ENCODE results near the gene TNS1. TPM values are rescaled to one million over a fixed set of nuclear protein-coding genes. Genes with fewer than 3 reads are reported as not detected.

Gene TNS1
- total RNA-seq, 1 donor = 48.9 TPM

GRCh38 chr2:218043701-218044109, 40.9 kb upstream of the TNS1 start:
- H3K36me3 ChIP-seq (ENCODE audit: insufficient read depth, low read length) = no peaks in the 10 kb centered on the region
- H3K4me2 ChIP-seq (ENCODE audit: insufficient read depth, low read length) = no peak overlapping the region
- TF ChIP-seq, protein P1, sequence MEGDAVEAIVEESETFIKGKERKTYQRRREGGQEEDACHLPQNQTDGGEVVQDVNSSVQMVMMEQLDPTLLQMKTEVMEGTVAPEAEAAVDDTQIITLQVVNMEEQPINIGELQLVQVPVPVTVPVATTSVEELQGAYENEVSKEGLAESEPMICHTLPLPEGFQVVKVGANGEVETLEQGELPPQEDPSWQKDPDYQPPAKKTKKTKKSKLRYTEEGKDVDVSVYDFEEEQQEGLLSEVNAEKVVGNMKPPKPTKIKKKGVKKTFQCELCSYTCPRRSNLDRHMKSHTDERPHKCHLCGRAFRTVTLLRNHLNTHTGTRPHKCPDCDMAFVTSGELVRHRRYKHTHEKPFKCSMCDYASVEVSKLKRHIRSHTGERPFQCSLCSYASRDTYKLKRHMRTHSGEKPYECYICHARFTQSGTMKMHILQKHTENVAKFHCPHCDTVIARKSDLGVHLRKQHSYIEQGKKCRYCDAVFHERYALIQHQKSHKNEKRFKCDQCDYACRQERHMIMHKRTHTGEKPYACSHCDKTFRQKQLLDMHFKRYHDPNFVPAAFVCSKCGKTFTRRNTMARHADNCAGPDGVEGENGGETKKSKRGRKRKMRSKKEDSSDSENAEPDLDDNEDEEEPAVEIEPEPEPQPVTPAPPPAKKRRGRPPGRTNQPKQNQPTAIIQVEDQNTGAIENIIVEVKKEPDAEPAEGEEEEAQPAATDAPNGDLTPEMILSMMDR (IDR thresholded peaks at IDR 0.05; ENCODE audit: extremely low read depth, low read depth, low read length) = no peak
- H3K79me2 ChIP-seq (ENCODE audit: insufficient read depth, low read length) = no peaks in the 10 kb centered on the region
- no peaks in the 10 kb centered on the region for H4K20me1 ChIP-seq (ENCODE audit: insufficient read depth, low read length)
- no peak overlapping the region for H3K27ac ChIP-seq (ENCODE audit: low read depth, low read length)
- H3K4me1 ChIP-seq (ENCODE audit: insufficient read depth, low read length) = no peaks in the 10 kb centered on the region
- H3K4me3 ChIP-seq (ENCODE audit: insufficient read depth, low read length) = no peak overlapping the region
- H2AFZ ChIP-seq (ENCODE audit: low read length) = no peak overlapping the region
- H3K27me3 ChIP-seq (ENCODE audit: insufficient read depth, low read length) = peaks cover 52% of the 10 kb centered on the region
- no peak for DNase-seq (ENCODE audit: insufficient read length, low spot score, missing footprints)
- H3K9me3 ChIP-seq (ENCODE audit: low read depth, low read length) = no peaks in the 10 kb centered on the region

DNA sequence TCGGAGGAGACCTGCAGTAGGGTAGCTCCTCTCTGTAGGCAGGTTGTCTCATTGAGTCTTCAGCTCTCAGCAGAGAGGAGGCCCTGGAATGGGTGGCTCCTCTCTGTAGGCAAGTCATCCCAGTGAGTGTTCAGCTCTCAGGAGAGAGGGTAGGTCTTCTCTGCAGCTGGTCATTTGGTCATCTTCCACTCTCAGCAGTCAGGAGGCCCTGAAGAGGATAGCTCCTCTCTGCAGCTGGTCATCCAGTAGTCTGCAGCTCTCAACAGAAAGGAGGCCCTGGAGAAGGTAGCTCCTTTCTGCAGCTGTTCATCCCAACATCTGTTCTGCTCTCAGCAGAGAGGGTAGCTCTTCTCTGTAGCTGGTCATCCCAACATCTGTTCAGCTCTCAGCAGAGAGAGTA, 40.3 kb upstream of the TNS1 start:
- no peak for DNase-seq (ENCODE audit: insufficient read length, low spot score, missing footprints)
- H3K27me3 ChIP-seq (ENCODE audit: insufficient read depth, low read length) = peaks cover 51% of the 10 kb centered on the region
- H3K36me3 ChIP-seq (ENCODE audit: insufficient read depth, low read length) = no peaks in the 10 kb centered on the region
- TF ChIP-seq, protein P1 (IDR thresholded peaks at IDR 0.05; ENCODE audit: extremely low read depth, low read depth, low read length) = no peak
- no peaks in the 10 kb centered on the region for H4K20me1 ChIP-seq (ENCODE audit: insufficient read depth, low read length)
- no peaks in the 10 kb centered on the region for H3K9me3 ChIP-seq (ENCODE audit: low read depth, low read length)
- no peak overlapping the region for H3K4me2 ChIP-seq (ENCODE audit: insufficient read depth, low read length)
- no peak overlapping the region for H2AFZ ChIP-seq (ENCODE audit: low read length)
- H3K27ac ChIP-seq (ENCODE audit: low read depth, low read length) = no peak overlapping the region
- no peaks in the 10 kb centered on the region for H3K79me2 ChIP-seq (ENCODE audit: insufficient read depth, low read length)
- H3K4me1 ChIP-seq (ENCODE audit: insufficient read depth, low read length) = no peaks in the 10 kb centered on the region
- no peak overlapping the region for H3K4me3 ChIP-seq (ENCODE audit: insufficient read depth, low read length)

DNA sequence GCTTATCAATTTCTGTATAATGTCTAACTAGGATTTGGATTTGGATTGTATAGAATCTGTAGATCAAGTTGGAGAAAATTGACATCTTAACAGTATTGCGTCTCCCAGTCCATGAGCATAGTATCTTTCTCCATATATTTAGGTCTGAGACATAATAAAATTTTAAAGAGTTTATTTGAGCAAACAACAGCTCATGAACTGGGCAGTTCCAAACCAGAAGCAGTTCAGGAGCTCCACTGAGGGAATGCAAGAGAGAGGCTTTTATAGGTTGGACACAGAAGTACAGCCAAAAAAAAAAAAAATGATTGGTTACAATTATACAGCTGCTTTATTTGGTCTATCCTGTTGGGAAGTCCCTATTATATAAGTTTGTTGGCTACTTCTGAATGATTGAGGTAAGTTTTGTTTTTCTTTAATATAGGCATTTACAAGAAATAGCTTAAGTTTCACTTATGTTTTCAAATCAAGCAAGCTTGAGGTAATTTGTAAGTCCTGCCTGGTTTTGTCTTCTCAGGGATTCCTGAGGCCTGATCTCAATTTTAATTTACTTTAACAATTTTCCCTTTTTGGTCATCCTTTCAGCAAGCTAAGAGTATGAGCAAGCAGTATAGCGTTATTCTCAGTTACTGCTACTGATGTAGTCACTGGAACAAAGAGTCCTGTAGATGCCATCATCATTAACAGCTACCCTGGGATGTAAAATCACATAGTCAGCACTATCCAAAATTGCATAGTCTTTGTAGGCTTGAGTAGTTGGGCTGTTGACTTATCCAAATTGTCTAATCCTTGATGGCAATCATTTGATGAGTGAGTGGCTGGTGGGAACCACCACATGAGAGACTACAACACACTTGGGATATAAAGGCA, 38.7 kb upstream of the TNS1 start:
- H3K27me3 ChIP-seq (ENCODE audit: insufficient read depth, low read length) = peaks cover 52% of the 10 kb centered on the region
- TF ChIP-seq, protein P1 (IDR thresholded peaks at IDR 0.05; ENCODE audit: extremely low read depth, low read depth, low read length) = no peak
- no peak overlapping the region for H3K4me2 ChIP-seq (ENCODE audit: insufficient read depth, low read length)
- no peaks in the 10 kb centered on the region for H3K9me3 ChIP-seq (ENCODE audit: low read depth, low read length)
- no peaks in the 10 kb centered on the region for H3K4me1 ChIP-seq (ENCODE audit: insufficient read depth, low read length)
- no peaks in the 10 kb centered on the region for H3K79me2 ChIP-seq (ENCODE audit: insufficient read depth, low read length)
- H3K36me3 ChIP-seq (ENCODE audit: insufficient read depth, low read length) = no peaks in the 10 kb centered on the region
- no peak overlapping the region for H3K4me3 ChIP-seq (ENCODE audit: insufficient read depth, low read length)
- DNase-seq (ENCODE audit: insufficient read length, low spot score, missing footprints) = no peak
- H2AFZ ChIP-seq (ENCODE audit: low read length) = no peak overlapping the region
- no peaks in the 10 kb centered on the region for H4K20me1 ChIP-seq (ENCODE audit: insufficient read depth, low read length)
- no peak overlapping the region for H3K27ac ChIP-seq (ENCODE audit: low read depth, low read length)

GRCh38 chr2:218040883-218041282, 38.1 kb upstream of the TNS1 start:
- Histone ChIP-seq H3K36me3 (ENCODE audit: insufficient read depth, low read length) (no peaks in the 10 kb centered on the region), H4K20me1 (ENCODE audit: insufficient read depth, low read length) (no peaks in the 10 kb centered on the region), H3K9me3 (ENCODE audit: low read depth, low read length) (no peaks in the 10 kb centered on the region), H2AFZ (ENCODE audit: low read length) (no peak overlapping the region), H3K4me1 (ENCODE audit: insufficient read depth, low read length) (no peaks in the 10 kb centered on the region), H3K27me3 (ENCODE audit: insufficient read depth, low read length) (peaks cover 54% of the 10 kb centered on the region), H3K4me3 (ENCODE audit: insufficient read depth, low read length) (no peak overlapping the region), H3K27ac (ENCODE audit: low read depth, low read length) (no peak overlapping the region), H3K4me2 (ENCODE audit: insufficient read depth, low read length) (no peak overlapping the region), H3K79me2 (ENCODE audit: insufficient read depth, low read length) (no peaks in the 10 kb centered on the region)
- no peak for DNase-seq (ENCODE audit: insufficient read length, low spot score, missing footprints)
- TF ChIP-seq, protein P1 (IDR thresholded peaks at IDR 0.05; ENCODE audit: extremely low read depth, low read depth, low read length) = no peak
